B cell (primary cell): ENCODE measurements around the gene NECTIN4.

Experiments used
- CTCF ChIP-seq: fragments of 200-600 bp; IDR thresholded peaks from one replicate; pipeline ENCODE4 v1.8.0; 2022; ENCODE audit warnings: antibody characterized with exemption, mild to moderate bottlenecking
- EZH2 ChIP-seq: IDR thresholded peaks from 2 replicates; pipeline ENCODE4 v1.6.1; 2012; ENCODE audit warnings: borderline replicate concordance, low read depth, mild to moderate bottlenecking, moderate library complexity, low read length; ENCODE audit not compliant: insufficient read depth, poor library complexity, severe bottlenecking

- TF ChIP-seq CTCF (no peak), EZH2 (no peak)
Measured at GRCh38 chr1:161130266-161130665, 40.9 kb upstream of the NECTIN4 start.
